ENCODE data around the gene KDR.

KDR gene

GRCh38 chr4:55079451-55080173, 45.8 kb downstream of the KDR start:
- no peak for DNase-seq

GRCh38 chr4:55078987-55079386, 46.4 kb downstream of the KDR start:
- DNase-seq, result no peak

GRCh38 chr4:55077577-55077976, 47.8 kb downstream of the KDR start:
- DNase-seq, result no peak

GRCh38 chr4:55075823-55076716, 49.3 kb downstream of the KDR start:
- DNase-seq, result no peak

- no peak for DNase-seq
These were observed 50.0 kb downstream of the KDR start for GRCh38 chr4:55075376-55075775.

- DNase-seq, result no peak
These were observed 51.0 kb downstream of the KDR start for GRCh38 chr4:55074386-55074785.

- no peak for DNase-seq
These were observed 53.4 kb downstream of the KDR start for GRCh38 chr4:55071951-55072350.

- no peak for DNase-seq
These were observed 56.1 kb downstream of the KDR start for GRCh38 chr4:55069248-55069647.

GRCh38 chr4:55068522-55068921, 56.9 kb downstream of the KDR start:
- no peak for DNase-seq

GRCh38 chr4:55066018-55066417, 59.4 kb downstream of the KDR start:
- no peak for DNase-seq

- no peak for DNase-seq
These were observed 69.9 kb downstream of the KDR start for GRCh38 chr4:55055529-55055928.

GRCh38 chr4:55051532-55051931, 73.9 kb downstream of the KDR start:
- DNase-seq, result no peak

- no peak for DNase-seq
These were observed 74.9 kb downstream of the KDR start for GRCh38 chr4:55050418-55050950.

- DNase-seq, result no peak
These were observed 87.1 kb downstream of the KDR start for GRCh38 chr4:55038176-55038890.

GRCh38 chr4:55037728-55038127, 87.7 kb downstream of the KDR start:
- no peak for DNase-seq

GRCh38 chr4:55036405-55036804, 89.0 kb downstream of the KDR start:
- DNase-seq, result no peak

GRCh38 chr4:55035892-55036291, 89.5 kb downstream of the KDR start:
- DNase-seq, result no peak

- DNase-seq, result no peak
These were observed 92.1 kb downstream of the KDR start for GRCh38 chr4:55033296-55033695.

GRCh38 chr4:55032788-55033187, 92.6 kb downstream of the KDR start:
- DNase-seq, result no peak

GRCh38 chr4:55032179-55032578, 93.2 kb downstream of the KDR start:
- no peak for DNase-seq

GRCh38 chr4:55031158-55031557, 94.2 kb downstream of the KDR start:
- DNase-seq, result no peak

GRCh38 chr4:55030589-55030988, 94.8 kb downstream of the KDR start:
- DNase-seq, result no peak

Data from amygdala (tissue), 56 donors.